HG02938 (cell line): ENCODE results near the gene ATF6B.
"Not testable (repeated sequence)": the region's sequence is repeated elsewhere in the genome, so short reads cannot be mapped to it uniquely, and the experiment has no call there.

Experiments
- ATAC-seq: cut with Tn5 transposase; IDR thresholded peaks from one replicate; pipeline ENCODE4 v1.9.1; 2021; ENCODE audit warnings: mild to moderate bottlenecking, moderate library complexity; ENCODE audit not compliant: unreplicated experiment

ATF6B gene

GRCh38 chr6:32108727-32109113 lies 19.3 kb downstream of the ATF6B start:
- ATAC-seq = no peak

- ATAC-seq = no peak
Observed at GRCh38 chr6:32108094-32108627, 19.9 kb downstream of the ATF6B start.

GRCh38 chr6:32107406-32107805 lies 20.6 kb downstream of the ATF6B start:
- no peak for ATAC-seq

- no peak for ATAC-seq
Observed at GRCh38 chr6:32105433-32105832, 22.6 kb downstream of the ATF6B start.

GRCh38 chr6:32102255-32102654 lies 25.8 kb downstream of the ATF6B start:
- ATAC-seq = no peak

GRCh38 chr6:32100251-32100650 lies 27.8 kb downstream of the ATF6B start:
- ATAC-seq = not testable (repeated sequence)

- no peak for ATAC-seq
Observed at GRCh38 chr6:32097364-32097763, 30.7 kb downstream of the ATF6B start.

GRCh38 chr6:32096394-32097258 lies 31.4 kb downstream of the ATF6B start:
- ATAC-seq = no peak

- no peak for ATAC-seq
Observed at GRCh38 chr6:32096087-32096393, 32.0 kb downstream of the ATF6B start.

- no peak for ATAC-seq
Observed at GRCh38 chr6:32095338-32096086, 32.5 kb downstream of the ATF6B start.

GRCh38 chr6:32092760-32093497 lies 35.1 kb downstream of the ATF6B start:
- ATAC-seq = no peak

GRCh38 chr6:32089082-32089828 lies 38.8 kb downstream of the ATF6B start:
- ATAC-seq = no peak

- ATAC-seq = no peak
Observed at GRCh38 chr6:32088487-32089049, 39.5 kb downstream of the ATF6B start.

- no peak for ATAC-seq
Observed at GRCh38 chr6:32087574-32088486, 40.2 kb downstream of the ATF6B start.

- ATAC-seq = no peak
Observed at GRCh38 chr6:32086661-32087573, 41.1 kb downstream of the ATF6B start.

- ATAC-seq = no peak
Observed at GRCh38 chr6:32085759-32086459, 42.1 kb downstream of the ATF6B start.

- ATAC-seq = no peak
Observed at GRCh38 chr6:32084780-32085179, 43.3 kb downstream of the ATF6B start.
